T-helper 2 cell treated with Interferon-gamma antibody and Interleukin-4, amounts not matched to agents 100 ng/mL and 5 ng/mL, for 36 hours (primary cell): ENCODE measurements around the gene P2RX5. TPM values are rescaled to one million over a fixed set of nuclear protein-coding genes. Genes with fewer than 3 reads are reported as not detected.

Source experiments
- intact Hi-C: fragments of 100-400 bp; cut with micrococcal nuclease; formaldehyde crosslinking; loops from one replicate; pipeline ENCODE4 v1.15.1; 2023
- total RNA-seq: library from RNA; stranded (reverse); gene quantifications from 2 replicates; pipeline ENCODE4 v1.2.3, GENCODE V29; 2022

The P2RX5 gene
- total RNA-seq, 1 donor from 2014 or later = 71.5 TPM

DNA sequence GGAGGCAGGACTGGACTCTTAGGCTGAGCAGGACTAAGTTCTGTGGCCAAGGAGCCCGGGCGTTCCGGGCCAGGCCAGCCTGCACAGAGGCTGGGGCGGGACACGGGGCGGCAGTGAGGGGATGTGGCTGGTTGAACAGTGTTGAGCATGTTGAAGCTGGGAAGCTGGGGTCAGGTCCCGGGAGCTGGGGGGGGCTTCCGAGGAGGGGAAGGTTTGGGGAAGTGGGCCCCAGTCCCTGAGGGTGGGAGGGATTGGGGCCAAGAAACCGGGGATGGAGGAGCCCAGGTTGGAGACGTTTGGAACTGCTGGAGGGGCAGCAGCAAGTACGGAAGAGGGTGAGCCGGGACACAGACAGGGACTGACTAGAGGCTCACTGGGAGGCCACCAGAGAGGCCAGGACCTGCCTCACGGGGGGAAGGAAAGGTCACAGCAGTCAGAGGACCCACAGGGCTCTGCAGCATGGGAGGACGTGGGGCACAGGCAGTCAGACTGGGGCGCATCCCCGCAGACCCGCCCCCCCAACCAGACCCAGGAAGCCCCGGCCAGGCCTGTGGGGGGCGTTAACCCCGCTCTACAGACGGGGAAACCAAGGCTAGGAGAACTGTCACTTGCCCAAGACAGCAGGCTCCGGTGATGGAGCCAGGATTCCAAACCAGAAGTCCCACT lies 37.0 kb downstream of the P2RX5 start:
- intact Hi-C loops = no loop called here

DNA sequence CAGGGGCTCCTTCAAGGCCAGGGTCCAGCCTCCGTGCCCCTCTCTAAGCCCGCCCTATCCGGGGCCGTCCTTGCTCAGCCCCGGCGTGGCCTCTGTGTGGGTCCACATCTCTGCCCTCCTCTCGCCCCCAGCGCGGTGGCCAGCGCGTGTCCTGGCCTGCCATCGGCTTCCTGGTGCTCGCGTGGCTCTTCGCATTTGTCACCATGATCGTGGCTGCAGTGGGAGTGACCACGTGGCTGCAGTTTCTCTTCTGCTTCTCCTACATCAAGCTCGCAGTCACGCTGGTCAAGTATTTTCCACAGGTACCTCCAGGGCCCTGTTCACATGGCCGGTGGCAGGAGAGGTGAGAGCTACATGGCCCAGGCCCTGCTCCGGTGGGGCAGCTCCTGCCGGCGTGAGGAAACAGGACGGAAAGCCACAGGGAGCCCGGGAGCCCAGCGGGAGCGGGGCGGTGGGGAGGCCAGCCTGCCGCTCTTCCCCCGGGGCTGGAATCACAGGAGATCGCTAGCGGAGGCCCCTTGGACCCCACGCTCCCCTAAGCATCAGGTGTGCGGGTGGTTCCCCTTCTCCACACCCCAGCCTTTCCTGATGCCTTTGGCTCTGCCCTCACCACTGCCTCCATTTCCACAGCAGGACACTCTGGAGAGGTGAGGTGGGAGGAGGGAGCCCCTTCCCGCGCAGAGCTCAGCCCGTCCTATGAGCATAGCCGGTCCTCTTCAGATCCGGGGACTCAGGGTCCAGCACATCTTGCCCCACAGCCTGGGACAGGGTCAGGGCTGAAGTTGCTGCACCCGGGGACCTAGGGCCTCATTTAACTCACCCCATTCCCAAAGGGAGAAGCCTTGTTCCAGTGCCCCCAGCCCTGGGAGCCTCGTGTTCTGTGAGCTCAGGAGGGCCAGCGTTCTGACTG lies 37.8 kb downstream of the P2RX5 start:
- intact Hi-C loops = no loop called here

DNA sequence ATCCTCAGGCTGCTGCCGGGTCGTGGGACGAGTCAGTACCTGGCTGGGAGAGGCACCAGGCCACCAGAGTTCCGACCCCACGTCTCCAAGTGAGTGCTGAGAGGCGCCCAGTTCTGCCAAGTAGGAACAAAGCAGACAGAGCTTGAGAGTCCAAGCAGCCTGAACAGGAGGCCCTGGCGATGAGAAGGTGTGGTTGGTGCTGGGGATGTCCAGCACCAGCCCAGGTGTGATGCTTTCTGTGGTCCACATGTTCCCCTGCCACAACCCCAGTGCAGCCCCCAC lies 38.4 kb downstream of the P2RX5 start:
- intact Hi-C loops = no loop called here

DNA sequence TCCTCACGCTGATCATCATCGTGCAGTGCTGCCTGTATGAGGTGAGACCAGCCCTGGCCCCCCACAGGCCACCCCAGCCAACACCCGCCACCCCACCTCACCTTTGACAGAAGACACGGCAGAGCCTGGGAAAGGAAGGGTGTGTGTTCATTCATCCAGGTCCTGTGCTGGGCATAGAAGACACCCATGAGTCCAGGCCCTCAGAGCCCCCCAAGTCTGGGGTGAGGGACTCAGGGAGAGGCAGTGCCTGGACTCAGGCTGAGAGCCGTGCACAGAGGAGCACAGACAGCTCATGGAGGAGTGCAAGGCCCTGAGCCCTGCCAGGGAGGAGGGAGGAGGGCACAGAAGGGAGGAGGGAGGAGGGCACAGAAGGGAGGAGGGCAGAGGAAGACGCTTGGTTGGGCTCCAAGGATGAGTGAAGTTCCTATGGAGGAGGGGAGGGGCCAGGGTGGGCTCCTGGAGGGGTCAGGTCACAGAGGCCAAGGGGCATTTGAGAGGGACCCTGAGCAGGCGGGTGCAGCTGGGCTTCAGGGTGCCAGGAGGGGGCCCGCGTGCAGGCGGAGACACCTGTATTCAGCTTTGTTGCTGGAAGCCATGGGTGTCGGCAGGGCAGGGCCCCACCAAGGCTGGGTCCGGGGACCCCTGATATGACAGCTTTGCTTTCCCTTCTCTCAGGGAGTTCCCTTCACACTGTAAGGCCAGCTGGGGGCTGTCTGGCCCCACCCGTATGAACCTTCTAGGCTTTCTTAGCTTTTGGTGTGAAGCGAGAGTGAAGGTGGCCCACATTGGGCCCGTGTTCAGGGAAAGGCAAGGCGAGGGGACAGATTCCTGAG lies 39.0 kb downstream of the P2RX5 start:
- intact Hi-C loops = no loop called here

DNA sequence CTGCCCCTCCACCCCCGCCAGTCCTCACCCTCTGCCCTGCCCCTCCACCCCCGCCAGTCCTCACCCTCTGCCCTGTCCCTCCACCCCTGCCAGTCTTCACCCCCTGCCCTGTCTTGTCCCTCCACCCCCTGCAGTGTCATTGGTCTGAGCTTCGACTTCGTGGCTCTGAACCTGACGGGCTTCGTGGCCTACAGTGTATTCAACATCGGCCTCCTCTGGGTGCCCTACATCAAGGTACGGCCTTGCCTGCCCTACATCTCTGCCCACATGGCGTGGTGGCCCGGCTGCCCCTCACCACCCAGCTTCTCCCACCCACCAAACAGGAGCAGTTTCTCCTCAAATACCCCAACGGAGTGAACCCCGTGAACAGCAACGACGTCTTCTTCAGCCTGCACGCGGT lies 39.6 kb downstream of the P2RX5 start:
- intact Hi-C loops = no loop called here

DNA sequence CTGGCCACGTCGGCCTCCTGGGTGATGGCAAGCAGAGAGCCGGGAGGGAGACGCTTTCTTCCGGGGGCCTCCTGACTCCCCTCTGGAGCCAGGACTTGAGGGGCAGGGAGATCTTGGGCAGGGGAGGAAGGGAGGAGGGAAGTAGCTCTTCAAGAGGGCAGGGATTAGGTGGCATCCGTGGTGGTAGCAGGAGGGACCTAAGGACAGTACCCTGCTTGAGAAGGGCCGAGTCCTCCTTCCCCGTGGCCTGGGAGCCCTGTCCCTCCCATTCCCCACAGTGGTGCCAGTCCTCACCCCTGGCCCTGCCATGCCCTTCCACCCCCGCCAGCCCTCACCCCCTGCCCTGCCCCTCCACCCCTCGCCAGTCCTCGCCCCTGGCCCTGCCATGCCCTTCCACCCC lies 40.2 kb downstream of the P2RX5 start:
- intact Hi-C loops = no loop called here

DNA sequence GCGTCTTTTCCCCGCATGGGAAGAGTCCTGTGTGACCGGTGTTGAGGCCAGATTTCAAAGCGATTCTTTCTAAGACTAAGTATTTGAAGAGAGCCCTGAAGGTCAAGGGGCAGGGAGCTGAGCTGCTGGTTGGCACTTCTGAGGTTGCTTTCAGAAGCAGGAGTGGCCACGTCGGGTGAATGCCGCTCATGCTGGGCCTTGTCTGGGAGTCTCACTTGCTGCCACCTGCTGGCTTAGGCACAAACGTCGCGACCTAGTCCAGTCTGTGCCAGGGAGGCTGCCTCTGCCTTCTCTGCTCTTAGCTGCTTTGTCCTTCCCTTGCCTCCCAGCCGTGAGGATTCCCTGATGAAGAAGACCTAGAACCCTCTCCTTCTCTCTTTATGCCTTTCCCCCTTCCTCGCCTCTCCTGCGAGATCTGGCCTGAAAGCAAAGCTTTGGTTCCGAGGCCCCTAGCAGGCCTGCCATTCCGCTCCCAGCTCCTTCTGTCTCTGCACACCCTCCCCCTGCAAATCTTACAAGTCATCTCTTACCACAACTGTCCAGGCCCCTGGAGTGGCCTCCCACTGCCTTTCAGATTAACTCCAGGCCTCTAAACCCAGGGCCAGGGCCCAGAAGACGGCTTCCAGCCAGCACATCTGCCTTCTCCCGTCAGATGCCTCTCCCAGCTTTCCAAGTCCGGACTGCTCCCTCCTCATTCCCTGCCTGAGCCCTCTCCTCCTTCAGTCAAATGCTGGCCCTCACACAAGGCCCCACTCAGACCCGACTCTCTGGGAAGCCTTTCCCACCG lies 48.0 kb downstream of the P2RX5 start:
- intact Hi-C loops = loop anchor here (1.0 to 5.0 kb wide), 2 partner anchors 46 to 601 kb away; no protein-coding TSS in a partner anchor

DNA sequence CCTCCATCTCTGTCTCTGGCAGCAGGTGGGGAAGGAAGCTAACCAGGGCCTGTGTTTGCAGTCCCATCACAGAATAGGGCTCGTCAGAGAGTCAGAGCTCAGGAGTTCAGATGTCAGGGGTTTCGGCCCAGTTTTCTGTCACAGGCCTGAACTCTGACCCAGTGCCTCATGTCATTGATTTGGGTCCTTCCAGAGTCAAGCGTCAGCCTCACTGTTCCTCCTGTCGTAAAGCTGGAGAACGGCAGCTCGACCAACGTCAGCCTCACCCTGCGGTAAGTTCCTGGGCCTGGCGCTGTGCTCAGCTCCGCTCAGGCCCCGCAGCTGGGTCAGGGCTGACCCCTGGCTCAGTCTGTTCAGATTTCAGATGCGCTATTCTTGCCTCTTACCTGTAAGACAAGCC lies 48.7 kb downstream of the P2RX5 start:
- intact Hi-C loops = loop anchor here (5.0 kb wide), 1 partner anchor 600 kb away; no protein-coding TSS in a partner anchor

DNA sequence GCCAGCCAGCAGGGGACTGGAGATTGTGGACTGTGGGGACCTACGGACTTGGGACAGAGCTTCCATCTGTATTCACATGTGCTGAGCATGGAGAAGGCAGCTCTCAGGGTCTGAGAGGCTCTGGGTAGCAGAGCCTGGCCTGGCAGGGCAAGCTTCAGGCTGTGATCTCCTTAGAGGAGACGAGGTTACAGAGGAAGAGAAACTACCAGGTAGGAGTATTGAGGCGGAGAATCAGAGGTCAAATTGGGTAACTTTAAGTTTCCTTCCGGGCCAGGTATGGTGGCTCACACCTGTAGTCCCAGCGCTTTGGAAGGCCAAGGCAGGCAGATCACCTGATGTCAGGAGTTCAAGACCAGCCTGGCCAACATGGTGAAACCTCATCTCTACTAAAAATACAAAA lies 50.6 kb downstream of the P2RX5 start:
- intact Hi-C loops = loop anchor here (5.0 kb wide), 1 partner anchor 598 kb away; no protein-coding TSS in a partner anchor

DNA sequence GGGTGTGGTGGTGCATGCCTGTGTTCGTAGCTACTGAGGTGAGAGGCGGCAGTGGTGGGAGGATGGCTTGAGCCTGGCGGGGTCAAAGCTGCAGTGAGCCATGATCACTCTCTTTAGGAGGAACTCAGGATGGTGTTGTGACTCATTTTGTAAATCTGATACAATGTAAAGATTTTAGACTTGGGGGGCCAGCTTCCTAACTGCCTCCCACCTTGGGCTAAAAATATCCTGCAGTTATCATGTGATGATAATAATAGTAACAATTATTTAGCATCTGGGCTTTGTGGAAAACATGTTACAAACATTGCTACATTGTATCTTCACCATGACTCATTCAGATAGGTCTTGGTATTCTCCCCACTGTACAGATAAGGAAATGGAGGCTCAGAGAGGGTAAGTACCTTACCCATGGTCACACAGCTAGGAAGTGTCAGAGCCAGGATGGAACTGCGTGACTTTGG lies 52.0 kb downstream of the P2RX5 start:
- intact Hi-C loops = no loop called here

DNA sequence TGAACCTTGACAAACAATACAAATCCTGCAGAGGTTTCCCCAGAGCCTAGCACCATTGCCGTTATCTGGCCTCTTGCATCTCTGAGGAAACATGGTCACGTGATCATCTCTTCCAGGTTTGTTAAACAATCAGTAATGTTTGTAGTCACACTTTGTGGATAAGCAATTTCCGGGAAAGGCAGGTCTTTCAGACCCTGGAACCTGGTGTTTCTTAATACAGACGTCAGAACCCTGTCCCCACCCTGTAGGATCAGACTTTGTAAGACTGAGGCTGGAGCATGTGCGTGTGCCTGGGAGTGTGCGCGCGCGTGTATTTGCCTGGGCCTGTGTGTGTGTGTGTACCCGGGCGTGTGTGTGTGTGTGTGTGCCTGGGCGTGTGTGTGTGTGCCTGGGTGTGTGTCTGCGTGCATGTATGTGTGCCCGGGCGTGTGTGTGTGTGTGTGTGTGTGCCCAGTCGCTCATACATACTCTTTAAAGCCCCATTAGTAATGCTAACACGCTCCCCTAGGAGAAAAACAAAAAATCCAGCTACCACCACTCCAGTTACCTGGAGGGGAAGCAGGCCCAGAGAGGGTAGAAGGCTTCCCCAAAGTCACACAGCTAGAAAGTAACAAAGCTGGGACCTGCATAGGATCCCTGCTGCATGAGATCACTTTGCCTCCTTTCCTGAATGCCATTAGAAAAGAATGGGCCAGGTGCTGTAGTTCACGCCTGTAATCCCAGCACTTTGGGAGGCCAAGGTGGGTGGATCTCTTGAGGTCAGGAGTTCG lies 54.1 kb downstream of the P2RX5 start:
- intact Hi-C loops = no loop called here

DNA sequence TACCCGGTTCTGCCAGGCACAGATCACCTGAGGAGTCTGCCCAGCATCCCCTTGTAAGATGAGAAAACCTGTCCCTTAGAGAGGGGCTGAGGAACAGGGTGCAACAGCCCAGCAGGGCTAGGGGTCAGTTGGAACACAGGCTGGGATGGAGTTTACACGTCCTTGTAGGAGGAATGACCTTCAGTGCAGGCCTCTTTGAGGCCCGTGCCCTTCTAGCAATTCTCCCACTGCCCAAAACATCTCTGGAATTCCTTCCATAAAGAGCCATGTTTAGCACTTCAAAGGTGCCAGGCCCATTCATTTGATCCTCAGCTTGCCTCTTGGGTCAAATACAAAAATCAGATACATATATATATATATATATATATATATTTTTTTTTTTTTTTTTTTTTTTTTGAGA lies 54.9 kb downstream of the P2RX5 start:
- intact Hi-C loops = no loop called here

DNA sequence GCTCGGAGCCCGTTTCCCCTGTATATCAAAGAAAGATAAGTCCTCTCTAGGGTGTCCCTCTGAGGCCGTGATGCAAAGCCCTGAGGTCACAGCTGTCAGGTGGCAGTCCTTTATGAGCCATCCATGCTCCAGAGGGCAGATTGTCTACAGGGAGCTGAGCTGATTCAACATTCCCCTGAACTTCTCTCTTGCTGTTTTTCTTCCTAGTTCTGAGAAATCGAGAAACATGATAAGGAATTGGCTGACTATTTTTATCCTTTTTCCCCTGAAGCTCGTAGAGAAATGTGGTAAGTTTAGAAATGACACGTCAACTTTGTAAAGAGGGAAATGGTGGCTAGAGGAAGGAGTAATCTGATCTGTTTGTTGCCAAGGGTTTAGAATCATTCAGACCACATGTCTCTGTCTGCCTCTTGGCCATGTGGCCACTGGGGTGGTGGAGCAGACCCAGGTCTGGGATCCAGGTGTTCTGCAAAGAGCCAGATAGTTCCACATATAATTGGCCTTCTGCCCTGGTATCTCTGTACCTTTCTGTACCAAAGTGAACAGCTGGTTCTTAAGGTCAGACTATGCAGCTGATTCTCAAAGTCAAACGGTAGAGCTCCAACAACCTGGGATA lies 55.9 kb downstream of the P2RX5 start:
- intact Hi-C loops = loop anchor here (1.0 to 10.0 kb wide), 2 partner anchors 23 to 825 kb away; no protein-coding TSS in a partner anchor

DNA sequence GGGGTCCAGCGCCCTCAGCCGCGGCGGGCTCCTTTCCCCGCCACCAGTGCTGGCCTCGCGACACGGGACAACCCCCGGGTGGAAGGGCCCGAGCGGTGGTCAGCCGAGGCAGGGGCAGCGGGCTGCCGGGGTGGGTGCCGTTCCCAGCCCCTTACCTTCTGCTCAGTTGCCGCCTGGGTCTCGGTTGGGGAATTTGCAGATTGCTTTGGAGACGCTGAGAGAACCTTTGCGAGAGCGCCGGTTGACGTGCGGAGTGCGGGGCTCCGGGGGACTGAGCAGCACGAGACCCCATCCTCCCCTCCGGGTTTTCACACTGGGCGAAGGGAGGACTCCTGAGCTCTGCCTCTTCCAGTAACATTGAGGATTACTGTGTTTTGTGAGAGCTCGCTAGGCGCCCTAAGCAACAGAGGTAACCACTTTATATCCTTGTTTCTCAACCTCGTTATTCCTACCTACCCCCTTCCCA lies 59.0 kb downstream of the P2RX5 start:
- intact Hi-C loops = loop anchor here (1.0 to 10.0 kb wide), 3 partner anchors 31 to 822 kb away; partner anchors contain the start of genes EMC6, HASPIN and TAX1BP3

DNA sequence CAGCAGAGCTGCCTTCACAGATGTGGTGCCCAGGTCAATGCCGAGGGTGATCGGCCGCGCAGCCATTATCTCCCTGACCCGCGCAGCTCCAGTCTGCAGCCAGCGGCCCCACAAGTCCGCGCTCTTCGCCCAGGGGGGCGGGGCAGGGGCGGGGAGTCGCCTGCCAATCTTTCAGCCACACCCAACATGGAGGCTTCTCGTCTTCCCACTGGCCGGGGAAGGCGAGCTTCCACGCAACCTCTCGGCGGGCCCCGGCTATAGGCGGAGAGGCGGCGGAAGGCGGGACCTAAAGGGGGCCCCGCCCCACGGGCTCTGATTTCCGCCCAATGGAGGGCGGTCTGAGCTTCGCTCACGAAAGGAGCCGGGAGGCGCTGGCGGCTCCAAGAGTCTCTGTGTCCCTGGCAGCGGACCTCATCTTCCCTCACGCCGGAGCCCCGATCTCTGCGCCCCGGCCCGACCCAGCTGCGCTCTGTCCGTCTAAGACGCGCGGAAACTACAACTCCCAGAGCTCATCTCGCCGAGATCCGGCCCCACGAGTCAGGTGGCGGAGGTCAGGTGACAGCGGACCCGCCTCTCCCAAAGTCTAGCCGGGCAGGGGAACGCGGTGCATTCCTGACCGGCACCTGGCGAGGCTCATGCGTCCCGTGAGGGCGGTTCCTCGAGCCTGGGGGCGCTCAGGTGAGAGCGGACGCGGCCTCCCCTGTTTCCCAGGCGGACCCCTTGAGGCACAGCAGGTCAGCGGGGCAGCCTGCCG lies 59.6 kb downstream of the P2RX5 start, which contains the start of the genes CTNS and SHPK:
Gene CTNS, plus strand, starts transcription at position 607 of the 754 bp plus-strand sequence. CDS start 3,447 bp downstream, outside the sequence.
Gene SHPK, minus strand, starts transcription at position 97 of the 754 bp plus-strand sequence. Its CDS starts 31 bp downstream, at position 66.
- intact Hi-C loops = loop anchor here (1.0 to 10.0 kb wide), 3 partner anchors 32 to 822 kb away; partner anchors contain the start of genes EMC6, HASPIN and TAX1BP3

DNA sequence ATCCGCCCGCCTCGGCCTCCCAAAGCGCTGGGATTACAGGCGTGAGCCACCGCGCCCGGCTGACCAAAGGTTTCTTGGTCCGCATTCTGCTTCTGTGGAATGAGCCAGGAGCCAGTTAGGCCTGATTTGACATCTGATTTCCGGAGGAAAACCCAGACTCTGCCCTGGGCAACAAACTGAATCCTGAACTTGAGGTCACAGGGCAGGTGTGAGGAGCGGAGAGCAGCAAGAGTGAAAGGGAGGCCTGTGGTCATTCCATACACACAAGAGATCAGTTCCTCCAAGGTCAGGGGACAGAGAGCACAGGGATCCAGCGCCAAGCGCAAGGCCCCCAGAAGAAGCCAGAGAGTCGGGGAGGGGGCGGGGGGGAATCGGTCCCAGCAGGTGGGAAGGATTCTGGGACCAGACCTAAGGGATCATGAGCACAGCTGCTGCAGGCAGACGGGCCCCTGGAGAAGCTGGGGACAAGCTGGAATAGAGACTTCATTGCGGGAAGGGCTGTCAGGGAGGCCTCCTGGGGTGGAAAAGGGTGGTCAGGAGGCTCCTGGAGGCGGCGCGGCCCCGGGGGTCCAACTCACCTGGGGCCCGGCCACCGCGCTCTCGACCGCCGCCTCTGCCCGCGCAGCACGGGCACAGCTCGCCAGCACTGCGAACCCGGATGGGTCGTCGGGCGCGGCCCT lies 60.3 kb downstream of the P2RX5 start:
- intact Hi-C loops = loop anchor here (1.0 to 10.0 kb wide), 3 partner anchors 33 to 821 kb away; partner anchors contain the start of genes EMC6, HASPIN and TAX1BP3

DNA sequence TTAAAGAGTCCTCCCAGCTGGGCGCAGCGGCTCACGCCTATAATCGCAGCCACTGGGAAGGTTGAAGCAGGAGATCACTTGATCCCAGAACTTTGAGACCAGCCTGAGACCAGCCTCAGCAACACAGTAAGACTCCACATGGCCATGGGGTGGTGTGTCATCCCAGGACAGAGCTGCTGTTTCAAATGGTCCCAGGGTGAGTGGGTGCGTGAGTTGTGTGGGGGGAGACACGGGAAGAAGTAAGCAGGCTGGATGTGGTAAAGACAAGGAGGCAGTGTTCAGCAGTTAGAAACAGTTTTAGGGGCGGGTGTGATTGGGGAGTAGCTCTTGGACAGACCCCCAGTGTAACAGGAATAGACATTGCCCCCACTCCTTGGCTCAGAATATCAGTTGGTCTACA lies 63.7 kb downstream of the P2RX5 start:
- intact Hi-C loops = loop anchor here (10.0 kb wide), 1 partner anchor 817 kb away; no protein-coding TSS in a partner anchor
